Tibial nerve (tissue), 4 donors: ENCODE results near the gene PRUNE2.

Source experiments
- CTCF ChIP-seq, 5 experiments: fragments of 200-600 bp in 3 of 5; fragments of 450-650 bp in 2 of 5; sonication (generic) in 3 of 5; IDR thresholded peaks; one replicate each; pipeline ENCODE4 v1.5.1; 2016 to 2019; ENCODE audit warnings: antibody characterized with exemption in 5 of 5, mild to moderate bottlenecking in 3 of 5, moderate library complexity in 2 of 5
- EP300 ChIP-seq, 2 donors: sonication (generic); formaldehyde crosslinking; IDR thresholded peaks; one replicate each; pipeline ENCODE4 v1.6.1; 2017; ENCODE audit warnings: antibody characterized with exemption in 2 of 2, mild to moderate bottlenecking in 1 of 2
- POLR2A ChIP-seq, 2 donors: fragments of 450-650 bp; IDR thresholded peaks; one replicate each; pipeline ENCODE4 v1.6.1; 2017; ENCODE audit warnings: antibody characterized with exemption in 2 of 2, mild to moderate bottlenecking in 2 of 2, moderate library complexity in 2 of 2

- TF ChIP-seq CTCF (IDR thresholded peaks at IDR 0.05), result no peak
- TF ChIP-seq POLR2A (IDR thresholded peaks at IDR 0.05), result no peak
- no peak for TF ChIP-seq EP300 (IDR thresholded peaks at IDR 0.05)
Observed at GRCh38 chr9:76692458-76693129, 213.3 kb downstream of the PRUNE2 start.
